ENCODE measurements around the gene QSOX2.

Gene QSOX2

GRCh38 chr9:136201174-136201573 lies 44.4 kb downstream of the QSOX2 start:
- no peak for DNase-seq

- DNase-seq = no peak
These were observed 45.2 kb downstream of the QSOX2 start for GRCh38 chr9:136200424-136200823.

GRCh38 chr9:136199391-136200288 lies 46.0 kb downstream of the QSOX2 start:
- DNase-seq = no peak

- DNase-seq = no peak
These were observed 47.0 kb downstream of the QSOX2 start for GRCh38 chr9:136198605-136199083.

GRCh38 chr9:136197930-136198604 lies 47.5 kb downstream of the QSOX2 start:
- DNase-seq = no peak

- DNase-seq = no peak
These were observed 48.3 kb downstream of the QSOX2 start for GRCh38 chr9:136197084-136197875.

- no peak for DNase-seq
These were observed 49.1 kb downstream of the QSOX2 start for GRCh38 chr9:136196404-136197083.

- no peak for DNase-seq
These were observed 51.1 kb downstream of the QSOX2 start for GRCh38 chr9:136194540-136194939.

- no peak for DNase-seq
These were observed 51.7 kb downstream of the QSOX2 start for GRCh38 chr9:136193891-136194279.

GRCh38 chr9:136193127-136193890 lies 52.3 kb downstream of the QSOX2 start:
- DNase-seq = no peak

GRCh38 chr9:136192289-136193126 lies 53.1 kb downstream of the QSOX2 start:
- DNase-seq = no peak

GRCh38 chr9:136191960-136192286 lies 53.7 kb downstream of the QSOX2 start:
- DNase-seq = no peak

GRCh38 chr9:136191099-136191959 lies 54.3 kb downstream of the QSOX2 start:
- DNase-seq = no peak

- no peak for DNase-seq
These were observed 55.0 kb downstream of the QSOX2 start for GRCh38 chr9:136190656-136191055.

GRCh38 chr9:136190237-136190601 lies 55.4 kb downstream of the QSOX2 start:
- no peak for DNase-seq

GRCh38 chr9:136189394-136190236 lies 56.0 kb downstream of the QSOX2 start:
- no peak for DNase-seq

- no peak for DNase-seq
These were observed 57.7 kb downstream of the QSOX2 start for GRCh38 chr9:136187683-136188586.

- DNase-seq = no peak
These were observed 58.4 kb downstream of the QSOX2 start for GRCh38 chr9:136187197-136187596.

Measured in stimulated activated CD4-positive, alpha-beta T cell treated with anti-CD3 and anti-CD28 coated beads, Interleukin-4, amount 100 ng/mL, for 24 hours (primary cell).